GM12878 (cell line): ENCODE data around the gene NAP1L4.

Source experiments
- CTCF ChIP-seq, 3 experiments: IDR thresholded peaks in 2 of 3; conservative IDR thresholded peaks in 1 of 3; 2 replicates each; pipeline ENCODE4 v1.5.1; 2011; ENCODE audit warnings: low read depth in 3 of 3, low read length in 3 of 3, mild to moderate bottlenecking in 3 of 3, control low read depth in 2 of 3, moderate library complexity in 2 of 3, inconsistent platforms in 1 of 3, mixed read lengths in 1 of 3; ENCODE audit not compliant: control insufficient read depth in 2 of 3, insufficient read depth in 1 of 3; ENCODE audit errors: extremely low read depth in 1 of 3
- EP300 ChIP-seq, 2 experiments: fragments of 150-350 bp in 1 of 2; IDR thresholded peaks; 2 replicates each; pipeline ENCODE4 v1.6.1; 2011 to 2012; ENCODE audit warnings: low read depth in 2 of 2, low read length in 2 of 2, borderline replicate concordance in 1 of 2, improper control_type of control experiment in 1 of 2, inconsistent platforms in 1 of 2; ENCODE audit not compliant: control insufficient read depth in 1 of 2
- FOXM1 ChIP-seq: IDR thresholded peaks from 2 replicates; pipeline ENCODE4 v1.6.1; 2012; ENCODE audit warnings: low read depth, mild to moderate bottlenecking, inconsistent platforms, low read length, moderate library complexity
- HCFC1 ChIP-seq: fragments of 150-350 bp; IDR thresholded peaks from 2 replicates; pipeline ENCODE4 v1.6.1; 2014; ENCODE audit warnings: low read length
- POLR2A ChIP-seq: IDR thresholded peaks from 2 replicates; pipeline ENCODE4 v1.6.1; 2011; ENCODE audit warnings: low read depth, mild to moderate bottlenecking, low read length
- RAD21 ChIP-seq: IDR thresholded peaks from 2 replicates; pipeline ENCODE4 v1.6.1; 2011; ENCODE audit warnings: mild to moderate bottlenecking, low read depth, low read length, moderate library complexity; ENCODE audit not compliant: insufficient read depth
- SP1 ChIP-seq: IDR thresholded peaks from one replicate; pipeline ENCODE4 v1.6.1; 2011; ENCODE audit warnings: low read depth, low read length
- STAT3 ChIP-seq: IDR thresholded peaks from 2 replicates; pipeline ENCODE4 v1.6.1; 2011; ENCODE audit warnings: low read depth, low read length, improper control_type of control experiment
- TCF12 ChIP-seq: IDR thresholded peaks from 2 replicates; pipeline ENCODE4 v1.6.1; 2011; ENCODE audit warnings: low read depth, mild to moderate bottlenecking, low read length
- TF ChIP-seq, protein P1 (sequence below): IDR thresholded peaks from 2 replicates; pipeline ENCODE4 v1.6.1; 2011; ENCODE audit warnings: low read depth, low read length, improper control_type of control experiment, borderline replicate concordance

DNA sequence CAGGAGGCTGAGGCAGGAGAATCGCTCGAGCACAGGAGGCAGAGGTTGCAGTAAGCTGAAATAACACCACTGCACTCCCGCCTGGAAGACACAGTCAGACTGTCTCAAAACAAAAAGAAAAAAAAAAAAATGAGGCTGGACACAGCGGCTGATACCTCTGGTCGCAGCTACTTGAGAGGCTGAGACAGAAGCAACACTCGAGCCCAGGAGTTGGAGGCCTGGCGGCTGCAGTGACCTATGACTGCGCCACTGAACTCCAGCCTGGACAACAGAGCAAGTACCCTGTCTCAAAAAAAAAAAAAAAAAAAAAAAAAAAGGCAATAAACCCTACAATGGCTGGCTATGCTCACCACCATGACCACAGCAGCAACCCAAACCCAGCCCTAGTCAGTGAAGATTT, 11.0 kb downstream of the NAP1L4 start:
- no peak for TF ChIP-seq HCFC1
- TF ChIP-seq, protein P1, sequence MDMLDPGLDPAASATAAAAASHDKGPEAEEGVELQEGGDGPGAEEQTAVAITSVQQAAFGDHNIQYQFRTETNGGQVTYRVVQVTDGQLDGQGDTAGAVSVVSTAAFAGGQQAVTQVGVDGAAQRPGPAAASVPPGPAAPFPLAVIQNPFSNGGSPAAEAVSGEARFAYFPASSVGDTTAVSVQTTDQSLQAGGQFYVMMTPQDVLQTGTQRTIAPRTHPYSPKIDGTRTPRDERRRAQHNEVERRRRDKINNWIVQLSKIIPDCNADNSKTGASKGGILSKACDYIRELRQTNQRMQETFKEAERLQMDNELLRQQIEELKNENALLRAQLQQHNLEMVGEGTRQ: no peak
- no peak for TF ChIP-seq FOXM1
- no peak for TF ChIP-seq EP300 (IDR thresholded peaks at IDR 0.05; ENCODE audit: borderline replicate concordance in 1 of 2, control insufficient read depth in 1 of 2, low read depth in 2 of 2, low read length in 2 of 2)
- no peak for TF ChIP-seq RAD21
- no peak for TF ChIP-seq STAT3
- TF ChIP-seq SP1: no peak
- TF ChIP-seq POLR2A: no peak
- TF ChIP-seq TCF12: no peak
- no peak for TF ChIP-seq CTCF (IDR thresholded peaks at IDR 0.05 in 2 of 3, conservative IDR thresholded peaks at IDR 0.05 in 1 of 3; ENCODE audit: control insufficient read depth in 2 of 3, extremely low read depth in 1 of 3, insufficient read depth in 1 of 3, low read depth in 3 of 3, low read length in 3 of 3)
